ENCODE measurements around the gene SLC25A44. TPM values are rescaled to one million over a fixed set of nuclear protein-coding genes. Genes with fewer than 3 reads are reported as not detected.
"Not testable (repeated sequence)": the region's sequence is repeated elsewhere in the genome, so short reads cannot be mapped to it uniquely, and the experiment has no call there.

SLC25A44 gene
- total RNA-seq, 1 donor from 2014 or later = 67.9 TPM

DNA sequence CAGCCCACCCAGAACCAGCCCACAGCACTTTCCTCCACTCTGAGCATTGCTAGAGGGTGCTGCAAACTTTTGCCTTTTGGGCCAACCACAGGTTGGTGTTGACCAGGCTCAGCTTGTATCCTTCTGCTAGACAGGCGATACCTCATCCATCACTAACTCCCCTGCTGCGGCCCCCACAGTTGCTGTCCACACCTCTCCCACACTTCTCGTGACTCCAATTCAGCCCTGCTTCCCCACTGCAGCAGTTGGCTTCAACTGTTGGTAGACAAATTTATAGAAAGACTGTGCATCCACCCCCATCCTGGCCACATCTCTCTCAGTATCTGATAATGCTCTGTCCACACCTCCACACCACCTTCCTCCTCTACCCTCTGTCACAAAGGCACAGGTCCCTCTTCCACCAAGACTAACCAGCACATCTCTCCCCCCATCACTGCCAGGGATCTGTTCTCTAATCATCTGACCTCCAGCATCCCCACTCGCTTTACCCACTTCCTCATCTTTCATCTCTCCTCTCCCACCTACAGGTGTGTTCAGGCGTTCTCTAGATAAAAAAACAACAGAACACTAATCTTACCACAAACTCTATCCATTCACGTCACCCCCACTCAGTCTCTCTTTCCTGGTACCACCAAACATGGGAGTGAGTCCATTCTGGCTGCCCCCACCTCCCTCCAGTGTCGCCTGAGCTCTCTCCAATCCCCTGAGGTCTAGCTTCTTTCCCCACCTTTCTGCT, 15.8 kb upstream of the SLC25A44 start:
- DNase-seq = no peak
- no peaks in the 10 kb centered on the region for H3K36me3 Mint-ChIP-seq (ENCODE audit: low read depth)
- H3K27me3 Mint-ChIP-seq = no peaks in the 10 kb centered on the region
- H3K4me1 Mint-ChIP-seq = peaks cover 12% of the 10 kb centered on the region
- H3K27ac Mint-ChIP-seq = peak overlapping the region; percentile 47
- H3K4me3 Mint-ChIP-seq = no peak overlapping the region
- intact Hi-C loops (cut with micrococcal nuclease) = no loop called here
- H3K9me3 Mint-ChIP-seq = no peaks in the 10 kb centered on the region

DNA sequence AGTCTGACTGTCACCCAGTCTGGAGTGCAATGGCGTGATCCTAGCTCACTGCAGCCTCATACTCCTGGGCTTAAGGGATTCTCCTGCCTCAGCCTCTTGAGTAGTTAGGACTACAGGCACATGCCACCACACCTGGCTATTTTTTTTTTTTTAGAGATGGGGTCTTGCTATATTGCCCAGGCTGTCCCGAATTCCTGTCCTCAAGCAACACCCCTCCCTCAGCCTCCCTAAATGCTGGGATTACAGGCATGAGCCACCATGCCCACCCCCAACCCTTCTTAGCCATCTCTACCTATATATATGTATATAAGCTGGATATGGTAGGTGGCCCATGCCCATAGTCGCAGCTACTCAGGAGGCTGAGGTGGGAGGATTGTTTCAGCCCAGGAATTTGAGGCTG, 13.4 kb upstream of the SLC25A44 start:
- H3K36me3 Mint-ChIP-seq (ENCODE audit: low read depth) = peaks cover 2% of the 10 kb centered on the region
- no peak overlapping the region for H3K4me3 Mint-ChIP-seq
- H3K4me1 Mint-ChIP-seq = peaks cover 7% of the 10 kb centered on the region
- no peaks in the 10 kb centered on the region for H3K27me3 Mint-ChIP-seq
- DNase-seq = no peak
- intact Hi-C loops (cut with micrococcal nuclease) = no loop called here
- H3K27ac Mint-ChIP-seq = no peak overlapping the region
- H3K9me3 Mint-ChIP-seq = no peaks in the 10 kb centered on the region

- H3K9me3 Mint-ChIP-seq; H3K27ac Mint-ChIP-seq; H3K36me3 Mint-ChIP-seq (ENCODE audit: low read depth); DNase-seq; intact Hi-C loops (cut with micrococcal nuclease); H3K27me3 Mint-ChIP-seq; H3K4me1 Mint-ChIP-seq; H3K4me3 Mint-ChIP-seq: not testable (repeated sequence)
Observed at GRCh38 chr1:156181391-156181924, 12.4 kb upstream of the SLC25A44 start.

DNA sequence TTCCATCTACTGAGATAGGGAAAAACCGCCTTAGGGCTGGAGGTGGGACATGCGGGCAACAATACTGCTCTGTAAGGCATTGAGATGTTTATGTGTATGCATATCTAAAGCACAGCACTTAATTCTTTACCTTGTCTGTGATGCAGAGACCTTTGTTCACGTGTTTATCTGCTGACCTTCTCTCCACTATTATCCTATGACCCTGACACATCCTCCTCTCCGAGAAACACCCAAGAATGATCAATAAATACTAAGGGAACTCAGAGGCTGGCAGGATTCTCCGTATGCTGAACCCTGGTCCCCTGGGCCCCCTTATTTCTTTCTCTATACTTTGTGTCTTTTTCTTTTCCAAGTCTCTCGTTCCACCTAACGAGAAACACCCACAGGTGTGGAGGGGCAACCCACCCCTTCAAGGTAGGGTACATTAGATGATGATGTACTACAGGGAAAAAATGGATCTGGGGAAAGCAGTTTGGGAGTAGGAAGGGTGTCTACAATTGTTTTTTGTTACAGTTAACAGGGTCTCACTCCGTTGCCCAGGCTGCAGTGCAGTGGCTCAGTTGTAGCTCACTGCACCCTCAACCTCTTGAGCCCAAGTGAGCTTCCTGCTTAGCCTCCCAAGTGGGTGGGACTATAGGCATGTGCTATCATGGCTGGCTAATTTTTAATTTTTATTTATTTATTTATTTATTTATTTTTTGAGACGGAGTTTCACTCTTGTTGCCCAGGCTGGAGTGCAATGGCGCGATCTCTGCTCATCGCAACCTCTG, 11.7 kb upstream of the SLC25A44 start:
- H3K4me3 Mint-ChIP-seq; DNase-seq; intact Hi-C loops (cut with micrococcal nuclease); H3K27me3 Mint-ChIP-seq; H3K36me3 Mint-ChIP-seq (ENCODE audit: low read depth); H3K4me1 Mint-ChIP-seq; H3K9me3 Mint-ChIP-seq; H3K27ac Mint-ChIP-seq: not testable (repeated sequence)

DNA sequence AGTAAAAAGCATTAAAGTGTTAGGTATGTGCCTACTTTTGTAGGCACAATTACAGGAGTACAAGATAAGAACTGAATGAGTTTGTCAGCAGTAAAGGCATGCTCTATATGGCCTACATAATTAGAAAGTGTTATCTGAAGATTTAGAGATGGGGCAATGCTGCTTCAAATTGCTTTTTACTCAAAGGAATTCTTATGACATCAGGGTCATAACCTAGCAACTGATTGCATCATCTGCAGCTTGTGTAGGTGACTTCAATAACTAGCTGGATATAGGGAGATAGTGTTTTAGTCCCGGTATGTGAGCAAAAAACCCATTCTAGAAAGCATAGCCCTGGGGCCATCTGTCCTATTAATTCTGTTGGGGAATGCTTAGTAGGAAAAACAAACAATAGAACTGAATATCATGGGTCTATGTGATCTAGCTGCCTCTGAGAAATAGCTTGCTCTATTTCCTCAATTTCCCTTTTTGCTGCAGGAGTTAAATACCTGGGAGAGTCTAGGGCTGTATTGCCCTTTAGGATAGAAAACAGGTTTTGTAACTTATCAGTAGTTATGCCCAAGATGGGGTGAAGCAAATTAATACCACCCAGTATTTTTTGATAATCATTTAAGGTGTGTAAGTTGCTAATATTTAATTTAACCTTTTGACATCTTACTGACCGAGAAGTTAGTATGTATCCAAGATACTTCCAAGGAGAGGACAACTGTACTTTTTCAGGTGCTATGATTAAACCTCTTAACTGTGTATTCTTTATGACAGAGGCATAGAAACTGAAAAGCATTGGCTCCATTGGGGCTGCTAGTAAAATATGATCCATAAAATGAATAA, 7.3 kb upstream of the SLC25A44 start:
- H3K4me1 Mint-ChIP-seq; H3K27ac Mint-ChIP-seq; DNase-seq; H3K4me3 Mint-ChIP-seq; H3K9me3 Mint-ChIP-seq; H3K36me3 Mint-ChIP-seq (ENCODE audit: low read depth); intact Hi-C loops (cut with micrococcal nuclease); H3K27me3 Mint-ChIP-seq: not testable (repeated sequence)

GRCh38 chr1:156190265-156190664, 3.6 kb upstream of the SLC25A44 start:
- H3K27me3 Mint-ChIP-seq = not testable (repeated sequence)
- intact Hi-C loops (cut with micrococcal nuclease) = loop anchor here (10.0 kb wide), 2 partner anchors 265 to 565 kb away; partner anchors contain the start of gene HDGF

GRCh38 chr1:156191292-156191964, 2.5 kb upstream of the SLC25A44 start:
- Mint-ChIP-seq H3K27me3 (no peaks in the 10 kb centered on the region), H3K27ac (peak overlapping the region; percentile 10), H3K9me3 (no peaks in the 10 kb centered on the region), H3K4me3 (no peak overlapping the region), H3K36me3 (ENCODE audit: low read depth) (peaks cover 23% of the 10 kb centered on the region), H3K4me1 (peaks cover 33% of the 10 kb centered on the region)
- DNase-seq = no peak
- intact Hi-C loops (cut with micrococcal nuclease) = loop anchor here (10.0 kb wide), 2 partner anchors 263 to 563 kb away; partner anchors contain the start of gene HDGF

More at GRCh38 chr1:156190265-156190664, 3.6 kb upstream of the SLC25A44 start:
- not testable (repeated sequence) for H3K4me3 Mint-ChIP-seq, H3K27ac Mint-ChIP-seq, H3K9me3 Mint-ChIP-seq, DNase-seq
- Mint-ChIP-seq H3K4me1 (peaks cover 22% of the 10 kb centered on the region), H3K36me3 (ENCODE audit: low read depth) (peaks cover 11% of the 10 kb centered on the region)

DNA sequence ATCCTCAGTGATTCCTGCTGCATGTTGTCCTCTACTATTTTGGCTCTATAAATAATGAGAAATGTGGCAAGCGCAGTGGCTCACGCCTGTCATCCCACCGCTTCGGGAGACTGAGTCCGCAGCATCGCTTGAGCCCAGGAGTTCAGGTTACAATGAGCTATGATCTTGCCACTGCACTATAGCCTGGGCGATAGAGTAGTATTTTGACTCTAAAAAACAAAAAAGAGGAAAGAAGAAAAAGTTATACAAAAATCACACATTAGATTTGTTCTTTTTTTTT, 756 bp upstream of the SLC25A44 start:
- peak overlapping the region; percentile 100 for H3K4me3 Mint-ChIP-seq
- H3K36me3 Mint-ChIP-seq (ENCODE audit: low read depth) = peaks cover 36% of the 10 kb centered on the region

DNA sequence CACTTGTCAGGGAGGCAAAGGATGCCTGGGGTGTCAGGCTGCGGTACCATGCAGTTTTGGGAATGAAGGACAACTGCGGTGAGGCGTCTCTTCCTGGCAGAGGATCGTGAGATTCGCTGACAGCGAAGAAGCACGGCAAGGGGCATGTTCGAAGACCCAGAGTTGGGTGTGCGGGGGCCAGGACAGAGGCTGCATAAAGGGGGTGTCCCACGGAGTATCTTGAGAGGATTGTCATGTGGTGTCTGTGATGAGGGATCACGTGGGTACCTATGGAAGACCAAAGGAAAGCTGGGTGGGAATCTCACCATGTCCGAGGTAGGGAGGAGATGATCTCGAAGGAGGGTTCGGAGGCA, 372 bp downstream of the SLC25A44 start:
- Mint-ChIP-seq H3K27me3 (no peaks in the 10 kb centered on the region), H3K27ac (peak overlapping the region; percentile 97), H3K9me3 (no peaks in the 10 kb centered on the region), H3K4me3 (peak overlapping the region; percentile 100), H3K36me3 (ENCODE audit: low read depth) (peaks cover 46% of the 10 kb centered on the region), H3K4me1 (peaks cover 58% of the 10 kb centered on the region)
- DNase-seq = no peak
- intact Hi-C loops (cut with micrococcal nuclease) = loop anchor here (1.0 to 10.0 kb wide), 3 partner anchors 140 to 561 kb away; partner anchors contain the start of genes HDGF and LAMTOR2

More for the DNA sequence above, 756 bp upstream of the SLC25A44 start:
- Mint-ChIP-seq H3K27me3 (no peaks in the 10 kb centered on the region), H3K27ac (peak overlapping the region; percentile 97), H3K9me3 (no peaks in the 10 kb centered on the region), H3K4me1 (peaks cover 46% of the 10 kb centered on the region)
- no peak for DNase-seq
- intact Hi-C loops (cut with micrococcal nuclease) = loop anchor here (1.0 to 10.0 kb wide), 7 partner anchors 20 to 562 kb away; partner anchors contain the start of genes HDGF, PMF1 and SMG5

GRCh38 chr1:156195853-156196252, 1.9 kb downstream of the SLC25A44 start:
- Mint-ChIP-seq H3K9me3 (no peaks in the 10 kb centered on the region), H3K4me3 (peak overlapping the region; percentile 100), H3K27ac (peak overlapping the region; percentile 35), H3K27me3 (no peaks in the 10 kb centered on the region), H3K4me1 (peaks cover 71% of the 10 kb centered on the region), H3K36me3 (ENCODE audit: low read depth) (peaks cover 59% of the 10 kb centered on the region)
- intact Hi-C loops (cut with micrococcal nuclease) = loop anchor here (5.0 to 10.0 kb wide), 3 partner anchors 34 to 559 kb away; partner anchors contain the start of gene HDGF
- DNase-seq = no peak

DNA sequence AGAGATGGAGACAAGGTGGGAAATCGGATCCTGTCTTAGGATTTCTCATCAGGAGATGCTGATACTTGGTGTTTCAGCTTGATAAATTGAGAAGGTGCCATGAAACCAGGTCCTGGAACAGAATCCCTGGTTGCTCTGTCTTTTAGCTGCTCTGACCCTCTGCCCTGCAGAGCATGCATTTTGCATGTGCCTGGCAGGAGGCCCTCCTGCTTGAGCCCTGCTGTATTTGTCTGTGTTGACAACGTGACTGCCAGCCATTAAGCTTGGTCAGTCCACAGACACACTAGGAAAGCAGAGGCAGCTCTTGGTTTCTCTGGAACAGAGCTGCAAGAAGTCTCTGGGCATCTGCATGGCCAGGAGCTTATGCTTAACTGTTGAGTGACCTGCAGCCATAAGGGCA, 2.5 kb downstream of the SLC25A44 start:
- peak overlapping the region; percentile 100 for H3K4me3 Mint-ChIP-seq
- H3K27me3 Mint-ChIP-seq = no peaks in the 10 kb centered on the region
- H3K4me1 Mint-ChIP-seq = peaks cover 71% of the 10 kb centered on the region
- DNase-seq = no peak
- peak overlapping the region; percentile 82 for H3K27ac Mint-ChIP-seq
- H3K36me3 Mint-ChIP-seq (ENCODE audit: low read depth) = peaks cover 59% of the 10 kb centered on the region
- no peaks in the 10 kb centered on the region for H3K9me3 Mint-ChIP-seq
- intact Hi-C loops (cut with micrococcal nuclease) = loop anchor here (5.0 to 10.0 kb wide), 3 partner anchors 34 to 558 kb away; partner anchors contain the start of gene HDGF

- Mint-ChIP-seq H3K4me3 (no peak overlapping the region), H3K27ac (peak overlapping the region; percentile 97), H3K9me3 (no peaks in the 10 kb centered on the region), H3K27me3 (no peaks in the 10 kb centered on the region), H3K36me3 (ENCODE audit: low read depth) (peaks cover 56% of the 10 kb centered on the region), H3K4me1 (peaks cover 54% of the 10 kb centered on the region)
- DNase-seq = peak; percentile 74
- intact Hi-C loops (cut with micrococcal nuclease) = loop anchor here (1.0 to 10.0 kb wide), 5 partner anchors 14 to 556 kb away; partner anchors contain the start of genes HDGF and PMF1
Observed at GRCh38 chr1:156198831-156199349, 5.0 kb downstream of the SLC25A44 start.

- Mint-ChIP-seq H3K27ac (peak overlapping the region; percentile 97), H3K36me3 (ENCODE audit: low read depth) (peaks cover 56% of the 10 kb centered on the region), H3K9me3 (no peaks in the 10 kb centered on the region), H3K4me1 (peaks cover 51% of the 10 kb centered on the region), H3K27me3 (no peaks in the 10 kb centered on the region), H3K4me3 (no peak overlapping the region)
- DNase-seq = no peak
- intact Hi-C loops (cut with micrococcal nuclease) = no loop called here
Observed at GRCh38 chr1:156200044-156200443, 6.1 kb downstream of the SLC25A44 start.
